Neutrophil (primary cell): Measurements from ENCODE around the gene ST8SIA6.
"Not testable (repeated sequence)": the region's sequence is repeated elsewhere in the genome, so short reads cannot be mapped to it uniquely, and the experiment has no call there.

ENCODE experiments used
- H3K27ac ChIP-seq: fragments of 200-600 bp; sonication (generic); 2 replicates; pipeline ENCODE4 v1.5.1; 2016; ENCODE audit warnings: mild to moderate bottlenecking, moderate library complexity
- H3K27me3 ChIP-seq: fragments of 200-600 bp; sonication (generic); 2 replicates; pipeline ENCODE4 v1.6.0; 2016; ENCODE audit warnings: mild to moderate bottlenecking
- H3K36me3 ChIP-seq: fragments of 200-600 bp; sonication (generic); 2 replicates; pipeline ENCODE4 v1.5.1; 2017
- H3K4me1 ChIP-seq, 2 experiments: fragments of 200-600 bp in 1 of 2; sonication (generic) in 1 of 2; 1 replicate in 1 of 2; 2 replicates in 1 of 2; pipeline versions ENCODE4 v1.5.1 to v1.6.1; 2013 to 2016; ENCODE audit warnings: low read depth in 1 of 2, low read length in 1 of 2, mild to moderate bottlenecking in 1 of 2, moderate library complexity in 1 of 2; ENCODE audit not compliant: control insufficient read depth in 1 of 2, insufficient read depth in 1 of 2
- H3K4me3 ChIP-seq, 2 experiments: fragments of 200-600 bp in 1 of 2; sonication (generic) in 1 of 2; 1 replicate in 1 of 2; 2 replicates in 1 of 2; pipeline ENCODE4 v1.5.1; 2013 to 2016; ENCODE audit warnings: low read depth in 1 of 2, low read length in 1 of 2, mild to moderate bottlenecking in 1 of 2, moderate library complexity in 1 of 2
- H3K9me3 ChIP-seq: fragments of 200-600 bp; sonication (generic); 2 replicates; pipeline ENCODE4 v1.5.1; 2016
- TF ChIP-seq, protein P1 (sequence below): fragments of 200-600 bp; sonication (generic); IDR thresholded peaks from 2 replicates; pipeline ENCODE4 v1.5.1; 2016; ENCODE audit warnings: antibody characterized with exemption

The ST8SIA6 gene

GRCh38 chr10:17406036-17406834, 48.2 kb downstream of the ST8SIA6 start:
- H3K27me3 ChIP-seq = no peaks in the 10 kb centered on the region
- TF ChIP-seq, protein P1, sequence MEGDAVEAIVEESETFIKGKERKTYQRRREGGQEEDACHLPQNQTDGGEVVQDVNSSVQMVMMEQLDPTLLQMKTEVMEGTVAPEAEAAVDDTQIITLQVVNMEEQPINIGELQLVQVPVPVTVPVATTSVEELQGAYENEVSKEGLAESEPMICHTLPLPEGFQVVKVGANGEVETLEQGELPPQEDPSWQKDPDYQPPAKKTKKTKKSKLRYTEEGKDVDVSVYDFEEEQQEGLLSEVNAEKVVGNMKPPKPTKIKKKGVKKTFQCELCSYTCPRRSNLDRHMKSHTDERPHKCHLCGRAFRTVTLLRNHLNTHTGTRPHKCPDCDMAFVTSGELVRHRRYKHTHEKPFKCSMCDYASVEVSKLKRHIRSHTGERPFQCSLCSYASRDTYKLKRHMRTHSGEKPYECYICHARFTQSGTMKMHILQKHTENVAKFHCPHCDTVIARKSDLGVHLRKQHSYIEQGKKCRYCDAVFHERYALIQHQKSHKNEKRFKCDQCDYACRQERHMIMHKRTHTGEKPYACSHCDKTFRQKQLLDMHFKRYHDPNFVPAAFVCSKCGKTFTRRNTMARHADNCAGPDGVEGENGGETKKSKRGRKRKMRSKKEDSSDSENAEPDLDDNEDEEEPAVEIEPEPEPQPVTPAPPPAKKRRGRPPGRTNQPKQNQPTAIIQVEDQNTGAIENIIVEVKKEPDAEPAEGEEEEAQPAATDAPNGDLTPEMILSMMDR = no peak
- no peak overlapping the region for H3K4me3 ChIP-seq
- H3K36me3 ChIP-seq = no peaks in the 10 kb centered on the region
- H3K27ac ChIP-seq = no peak overlapping the region
- no peaks in the 10 kb centered on the region for H3K4me1 ChIP-seq
- H3K9me3 ChIP-seq = no peaks in the 10 kb centered on the region

DNA sequence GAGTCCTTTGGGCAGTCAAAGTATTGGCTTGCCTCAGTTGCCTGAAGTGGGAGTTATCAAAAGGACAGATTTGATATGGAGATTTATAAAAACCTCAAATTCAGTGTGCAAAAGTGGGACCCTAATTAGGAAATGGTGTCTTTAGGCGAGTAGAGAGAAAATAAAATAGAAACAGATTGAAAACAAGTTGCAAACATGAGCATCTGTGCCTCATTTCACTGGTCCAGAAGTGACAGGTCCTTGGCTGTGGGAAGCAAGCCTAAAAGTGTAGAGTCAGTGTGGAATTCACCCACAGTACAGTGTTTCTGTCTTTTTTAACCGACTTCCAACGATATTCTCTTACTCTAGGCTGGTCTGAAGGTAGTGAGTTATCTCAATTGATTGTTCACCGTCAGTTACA, 51.2 kb downstream of the ST8SIA6 start:
- TF ChIP-seq, protein P1 = no peak
- no peaks in the 10 kb centered on the region for H3K4me1 ChIP-seq
- no peaks in the 10 kb centered on the region for H3K27me3 ChIP-seq
- H3K27ac ChIP-seq = no peak overlapping the region
- no peaks in the 10 kb centered on the region for H3K9me3 ChIP-seq
- no peak overlapping the region for H3K4me3 ChIP-seq
- no peaks in the 10 kb centered on the region for H3K36me3 ChIP-seq

DNA sequence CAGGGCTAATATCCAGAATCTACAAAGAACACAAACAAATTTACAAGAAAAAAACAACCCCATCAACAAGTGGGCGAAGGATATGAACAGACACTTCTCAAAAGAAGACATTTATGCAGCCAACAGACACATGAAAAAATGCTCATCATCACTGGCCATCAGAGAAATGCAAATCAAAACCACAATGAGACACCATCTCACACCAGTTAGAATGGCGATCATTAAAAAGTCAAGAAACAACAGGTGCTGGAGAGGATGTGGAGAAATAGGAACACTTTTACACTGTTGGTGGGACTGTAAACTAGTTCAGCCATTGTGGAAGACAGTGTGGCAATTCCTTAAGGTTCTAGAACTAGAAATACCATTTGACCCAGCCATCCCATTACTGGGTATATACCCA, 52.4 kb downstream of the ST8SIA6 start:
- H3K4me1 ChIP-seq, H3K36me3 ChIP-seq, H3K9me3 ChIP-seq, H3K4me3 ChIP-seq, H3K27ac ChIP-seq, H3K27me3 ChIP-seq: not testable (repeated sequence)

DNA sequence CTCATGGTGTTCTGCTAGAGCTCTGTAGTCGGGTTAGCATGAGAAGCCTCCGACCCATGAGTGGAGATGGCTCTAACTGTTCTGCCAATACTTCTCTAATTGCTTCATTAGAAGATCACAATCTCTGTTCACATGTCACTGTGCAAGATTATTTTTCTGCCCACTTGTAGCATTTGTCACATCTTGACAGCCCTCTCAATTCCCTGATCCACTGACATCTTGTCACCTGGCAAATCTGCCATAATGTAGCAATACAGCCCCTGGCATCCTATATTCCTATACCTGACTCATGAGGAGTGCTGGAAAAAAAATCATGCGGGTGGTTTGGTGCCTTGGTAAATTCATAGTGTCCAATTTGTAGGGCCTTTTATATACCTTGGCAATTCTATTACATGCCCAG, 58.4 kb downstream of the ST8SIA6 start:
- H3K27me3 ChIP-seq = no peaks in the 10 kb centered on the region
- no peak overlapping the region for H3K4me3 ChIP-seq
- no peaks in the 10 kb centered on the region for H3K4me1 ChIP-seq
- no peaks in the 10 kb centered on the region for H3K36me3 ChIP-seq
- H3K27ac ChIP-seq = no peak overlapping the region
- no peaks in the 10 kb centered on the region for H3K9me3 ChIP-seq
- TF ChIP-seq, protein P1 = no peak

- no peak overlapping the region for H3K4me3 ChIP-seq
- TF ChIP-seq, protein P1 = no peak
Observed at GRCh38 chr10:17394854-17395253, 59.5 kb downstream of the ST8SIA6 start.

GRCh38 chr10:17387861-17388503, 66.4 kb downstream of the ST8SIA6 start:
- Histone ChIP-seq H3K36me3 (no peaks in the 10 kb centered on the region), H3K9me3 (no peaks in the 10 kb centered on the region), H3K4me3 (no peak overlapping the region), H3K27me3 (no peaks in the 10 kb centered on the region), H3K27ac (no peak overlapping the region), H3K4me1 (no peaks in the 10 kb centered on the region)
- TF ChIP-seq, protein P1 = no peak

More at GRCh38 chr10:17394854-17395253, 59.5 kb downstream of the ST8SIA6 start:
- H3K27ac ChIP-seq = no peak overlapping the region
- no peaks in the 10 kb centered on the region for H3K36me3 ChIP-seq
- no peaks in the 10 kb centered on the region for H3K27me3 ChIP-seq
- no peaks in the 10 kb centered on the region for H3K4me1 ChIP-seq
- no peaks in the 10 kb centered on the region for H3K9me3 ChIP-seq
